Tibial nerve (tissue), 4 donors: ENCODE measurements around the gene DACT2. TPM values are rescaled to one million over a fixed set of nuclear protein-coding genes. Genes with fewer than 3 reads are reported as not detected.
"Not testable (repeated sequence)": the region's sequence is repeated elsewhere in the genome, so short reads cannot be mapped to it uniquely, and the experiment has no call there.

Experiments
- DNase-seq, 2 donors: peaks; one replicate each; pipeline ENCODE4 v3.0.0-alpha.2; 2019; ENCODE audit warnings: low spot score in 2 of 2
- H3K27ac ChIP-seq, 4 donors: fragments of 200-600 bp; sonication (generic) in 3 of 4; one replicate each; pipeline ENCODE4 v1.5.1; 2017 to 2019; ENCODE audit warnings: mild to moderate bottlenecking in 1 of 4
- H3K27me3 ChIP-seq, 2 donors: fragments of 200-600 bp; sonication (generic) in 1 of 2; one replicate each; pipeline versions ENCODE4 v1.5.1 to v1.6.0; 2017 to 2019
- H3K36me3 ChIP-seq, 3 donors: fragments of 200-600 bp; sonication (generic); one replicate each; pipeline ENCODE4 v1.5.1; 2018 to 2019
- H3K4me1 ChIP-seq, 4 donors: fragments of 200-600 bp; sonication (generic) in 3 of 4; one replicate each; pipeline ENCODE4 v1.5.1; 2017 to 2019
- H3K4me3 ChIP-seq, 4 donors: fragments of 200-600 bp; sonication (generic) in 3 of 4; one replicate each; pipeline ENCODE4 v1.5.1; 2017 to 2019; ENCODE audit warnings: mild to moderate bottlenecking in 1 of 4, moderate library complexity in 1 of 4
- H3K9me3 ChIP-seq, 4 donors: fragments of 200-600 bp; sonication (generic) in 3 of 4; one replicate each; pipeline ENCODE4 v1.5.1; 2017 to 2019
- CTCF ChIP-seq, 5 experiments: fragments of 200-600 bp in 3 of 5; fragments of 450-650 bp in 2 of 5; sonication (generic) in 3 of 5; IDR thresholded peaks; one replicate each; pipeline ENCODE4 v1.5.1; 2016 to 2019; ENCODE audit warnings: antibody characterized with exemption in 5 of 5, mild to moderate bottlenecking in 3 of 5, moderate library complexity in 2 of 5
- EP300 ChIP-seq, 2 donors: sonication (generic); formaldehyde crosslinking; IDR thresholded peaks; one replicate each; pipeline ENCODE4 v1.6.1; 2017; ENCODE audit warnings: antibody characterized with exemption in 2 of 2, mild to moderate bottlenecking in 1 of 2
- POLR2A ChIP-seq, 2 donors: fragments of 450-650 bp; IDR thresholded peaks; one replicate each; pipeline ENCODE4 v1.6.1; 2017; ENCODE audit warnings: antibody characterized with exemption in 2 of 2, mild to moderate bottlenecking in 2 of 2, moderate library complexity in 2 of 2
- WGBS, 2 donors: methylation state at CpG; one replicate each; pipeline ENCODE4 v1.1.5; 2018; 5-methylcytosine and 5-hydroxymethylcytosine counted together
- total RNA-seq, 4 donors: library from RNA; depleted of rRNA; stranded (reverse); fragments of >200 nt; gene quantifications; one replicate each; pipeline ENCODE4 v1.1.0, GENCODE V29; 2016

Gene DACT2
- total RNA-seq, 4 donors from 2014 or later, result 0.30 to 1.5 (median 1.3) TPM; not detected in 1

- no peak for DNase-seq
These were observed 42.2 kb upstream of the DACT2 start for GRCh38 chr6:168361766-168362165.

DNA sequence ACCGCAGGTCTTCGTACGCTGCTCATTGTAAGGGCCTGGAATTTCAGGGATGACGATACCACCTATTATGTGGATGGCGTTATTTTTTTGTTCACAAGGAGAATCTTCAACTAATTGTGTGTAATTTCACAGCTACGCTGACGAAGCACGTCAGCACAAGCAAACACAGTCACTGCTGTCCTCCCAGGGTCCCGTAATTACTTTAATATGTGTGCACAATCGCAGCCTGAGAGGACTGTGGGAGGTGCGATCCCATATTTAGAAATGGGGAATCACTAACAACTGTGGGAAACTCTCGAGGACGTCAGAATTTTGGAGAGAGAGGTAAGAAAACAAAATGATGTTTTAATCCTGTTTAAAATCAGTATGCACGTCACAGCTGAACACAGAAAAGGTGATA, 40.2 kb upstream of the DACT2 start:
- Histone ChIP-seq H3K27ac (no peak overlapping the region), H3K27me3 (no peaks in the 10 kb centered on the region), H3K36me3 (no peaks in the 10 kb centered on the region), H3K4me1 (no peaks in the 10 kb centered on the region), H3K4me3 (no peak overlapping the region), H3K9me3 (peaks cover 0 to 21% (median 0%) of the 10 kb centered on the region in 4 donors)
- 77 to 79% methylated on average over 14 of the region's 14 CpGs for WGBS, 2 donors
- no peak for TF ChIP-seq EP300 (IDR thresholded peaks at IDR 0.05)
- no peak for TF ChIP-seq POLR2A (IDR thresholded peaks at IDR 0.05)
- TF ChIP-seq CTCF (IDR thresholded peaks at IDR 0.05), result no peak
- DNase-seq, result no peak

More at GRCh38 chr6:168361766-168362165, 42.2 kb upstream of the DACT2 start:
- no peaks in the 10 kb centered on the region for H3K4me1 ChIP-seq
- no peaks in the 10 kb centered on the region for H3K27me3 ChIP-seq
- WGBS, 2 donors, result 89 to 92% methylated on average over 9 of the region's 9 CpGs
- H3K36me3 ChIP-seq, result no peaks in the 10 kb centered on the region
- no peak overlapping the region for H3K27ac ChIP-seq
- H3K4me3 ChIP-seq, result no peak overlapping the region
- peaks cover 0 to 26% (median 0%) of the 10 kb centered on the region in 4 donors for H3K9me3 ChIP-seq
- TF ChIP-seq POLR2A (IDR thresholded peaks at IDR 0.05) (no peak), EP300 (IDR thresholded peaks at IDR 0.05) (no peak), CTCF (IDR thresholded peaks at IDR 0.05) (no peak)

- Histone ChIP-seq H3K9me3 (peaks cover 0 to 21% (median 0%) of the 10 kb centered on the region in 4 donors), H3K4me3 (no peak overlapping the region), H3K4me1 (no peaks in the 10 kb centered on the region), H3K36me3 (no peaks in the 10 kb centered on the region), H3K27me3 (no peaks in the 10 kb centered on the region), H3K27ac (no peak overlapping the region)
- 86 to 91% methylated on average over 11 to 14 of the region's 20 CpGs for WGBS, 2 donors
- TF ChIP-seq EP300 (IDR thresholded peaks at IDR 0.05) (no peak), CTCF (IDR thresholded peaks at IDR 0.05) (no peak), POLR2A (IDR thresholded peaks at IDR 0.05) (no peak)
- no peak for DNase-seq
These were observed 39.4 kb upstream of the DACT2 start for GRCh38 chr6:168358842-168359420.

- 96% methylated on average over 10 of the region's 20 CpGs; no CpG with 5 or more reads in 1 of the 2 donors for WGBS, 2 donors
- not testable (repeated sequence) for H3K27ac ChIP-seq, H3K36me3 ChIP-seq, DNase-seq, H3K4me1 ChIP-seq, H3K27me3 ChIP-seq, H3K4me3 ChIP-seq
- H3K9me3 ChIP-seq, result peaks cover 0 to 23% (median 0%) of the 10 kb centered on the region in 4 donors
These were observed 37.3 kb upstream of the DACT2 start for GRCh38 chr6:168356872-168357271.

DNA sequence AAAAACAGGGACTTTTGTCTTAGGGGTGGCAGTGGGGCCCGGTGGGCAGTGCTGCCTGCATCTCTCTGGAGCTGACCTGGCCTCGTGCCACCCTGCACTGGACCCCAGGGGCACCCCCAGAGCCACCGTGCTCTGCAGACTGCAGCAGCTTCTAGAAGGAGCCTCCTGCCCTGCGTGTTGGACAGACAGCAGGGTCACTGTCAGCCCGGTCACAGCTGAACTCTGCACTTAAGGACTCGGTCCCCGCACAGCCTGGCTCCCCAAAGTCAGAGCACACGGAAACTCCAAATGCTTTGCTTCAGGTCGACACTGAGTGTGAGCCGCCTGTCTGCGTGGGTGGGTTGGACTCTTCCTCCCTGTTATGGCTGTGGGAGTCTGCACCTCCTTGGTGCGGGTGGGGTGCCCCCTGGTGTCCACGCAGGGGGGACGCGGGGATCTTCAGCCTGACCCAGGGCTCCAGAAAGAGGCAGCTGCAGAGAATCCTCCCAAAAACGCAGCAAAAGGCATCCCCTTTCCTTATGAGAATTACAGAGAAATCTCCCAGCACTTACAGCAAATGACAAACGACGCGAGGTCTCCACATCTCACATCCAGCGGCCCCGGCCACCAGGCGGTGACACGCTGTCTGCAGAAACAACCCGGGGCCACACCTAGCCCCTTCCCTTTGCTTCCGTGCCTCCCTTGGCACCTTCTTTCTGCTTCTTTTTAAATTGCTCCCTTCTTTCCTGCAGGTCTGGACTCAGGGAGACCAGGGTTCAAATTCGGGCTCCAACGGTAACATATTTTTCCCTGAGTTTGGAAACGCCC, 36.3 kb upstream of the DACT2 start:
- Histone ChIP-seq H3K4me3 (no peak overlapping the region), H3K9me3 (peaks cover 0 to 16% (median 0%) of the 10 kb centered on the region in 4 donors), H3K27me3 (no peaks in the 10 kb centered on the region), H3K36me3 (no peaks in the 10 kb centered on the region), H3K4me1 (no peaks in the 10 kb centered on the region), H3K27ac (no peak overlapping the region)
- no peak for TF ChIP-seq POLR2A (IDR thresholded peaks at IDR 0.05)
- TF ChIP-seq CTCF (IDR thresholded peaks at IDR 0.05), result peak; percentile 27 to 72 (median 38)
- DNase-seq, result peak in 1 of 2 donors; percentile 29
- WGBS, 2 donors, result 41 to 42% methylated on average over 23 to 26 of the region's 28 CpGs
